ENCODE results near the gene ZNF469. TPM values are rescaled to one million over a fixed set of nuclear protein-coding genes. Genes with fewer than 3 reads are reported as not detected.

ZNF469 gene
- polyA plus RNA-seq, 3 donors from 2014 or later, result 0.11 to 0.65 TPM; not detected in 1

DNA sequence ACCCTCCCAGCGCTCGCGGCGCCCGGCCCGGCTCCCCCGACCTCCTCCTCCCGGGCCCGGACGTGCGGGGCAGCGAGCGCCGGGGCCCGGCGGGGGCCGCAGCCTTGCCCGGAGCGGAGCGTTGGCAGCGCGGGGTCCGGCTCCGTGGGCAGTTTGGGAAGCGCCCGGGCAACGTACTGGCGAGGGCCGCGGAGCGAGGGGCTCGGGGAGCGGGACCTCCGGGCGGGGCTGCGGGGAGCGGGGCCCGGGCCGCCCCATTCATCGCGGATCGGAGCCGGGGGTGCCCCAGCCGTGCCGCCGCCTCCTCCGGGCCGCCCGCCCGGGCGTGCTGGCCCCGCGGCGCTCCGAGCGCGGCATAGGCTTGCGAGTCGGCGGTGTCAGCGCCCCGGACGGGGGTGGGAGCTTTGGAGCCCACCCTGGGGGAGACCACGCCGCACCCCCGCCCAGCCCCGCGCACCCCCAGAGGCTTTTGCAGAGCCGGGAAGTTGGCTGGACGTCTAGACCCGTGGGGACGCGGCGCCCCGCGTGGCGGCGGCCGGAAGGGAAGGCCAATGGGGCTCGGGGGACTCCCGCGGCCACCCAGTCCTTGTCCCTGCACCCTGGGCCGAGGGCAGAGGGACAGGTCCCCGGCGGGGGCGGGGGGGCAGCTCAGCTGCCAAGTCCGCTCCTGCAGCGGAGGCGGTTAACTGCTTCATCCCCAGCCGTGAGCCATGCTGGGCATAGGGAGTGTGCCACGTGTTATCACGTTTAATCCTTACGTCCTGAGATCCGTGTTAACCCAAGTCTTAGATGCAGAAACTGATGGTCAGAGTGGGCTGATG lies 852 bp downstream of the ZNF469 start:
- no peaks in the 10 kb centered on the region for H3K9me3 Mint-ChIP-seq
- H3K4me1 Mint-ChIP-seq, result peaks cover 0 to 7% of the 10 kb centered on the region in 2 donors
- H3K27ac Mint-ChIP-seq, result no peak overlapping the region
- no peaks in the 10 kb centered on the region for H3K36me3 Mint-ChIP-seq
- DNase-seq, result no peak
- H3K27me3 Mint-ChIP-seq (ENCODE audit: low read depth in 3 of 3), result peaks cover 5 to 10% (median 7%) of the 10 kb centered on the region in 3 donors
- H3K4me3 Mint-ChIP-seq, result no peak overlapping the region

DNA sequence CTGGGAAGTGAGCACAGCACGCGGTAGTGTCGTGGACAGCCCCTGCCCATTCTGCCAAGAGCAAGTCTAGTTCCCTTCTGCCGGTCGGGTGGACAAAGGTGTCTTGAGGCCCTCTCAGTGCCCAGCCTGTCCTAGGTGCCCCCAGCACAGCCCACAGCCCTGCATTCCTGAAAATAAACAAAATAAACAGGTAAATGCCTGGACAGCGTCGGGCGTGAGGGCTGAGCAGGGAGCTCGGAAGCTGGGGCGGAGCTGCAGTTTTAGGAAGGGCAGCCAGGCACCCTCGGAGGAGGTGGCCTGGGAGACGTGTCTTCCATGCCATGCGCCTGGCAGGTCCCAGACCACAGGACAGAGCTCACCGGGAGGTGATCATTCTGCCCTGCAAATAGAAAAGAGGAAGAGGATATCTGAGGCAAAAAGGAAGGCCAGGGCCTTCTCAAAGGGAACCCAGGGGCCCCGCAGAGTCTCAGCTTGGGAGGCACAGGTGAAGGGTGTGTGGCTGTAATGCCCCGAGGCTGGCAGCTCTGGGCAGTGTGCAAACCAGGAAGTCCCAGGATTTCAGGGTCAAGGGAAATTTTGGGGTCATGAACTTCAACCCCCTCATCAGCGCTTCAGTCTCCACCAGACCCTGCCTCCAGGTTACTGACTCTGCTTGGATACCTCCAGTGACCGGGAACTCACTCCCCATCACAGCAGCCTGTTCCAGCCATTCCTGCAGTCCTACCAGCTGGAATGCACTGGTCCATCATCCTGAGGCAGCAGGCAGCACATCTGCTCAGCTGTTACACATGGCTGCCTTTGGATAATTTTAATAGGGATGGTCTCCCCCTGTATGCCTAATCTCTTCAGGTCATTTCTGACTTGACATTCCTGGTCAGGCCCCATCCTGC lies 1.7 kb downstream of the ZNF469 start:
- DNase-seq, result no peak
- no peak overlapping the region for H3K27ac Mint-ChIP-seq
- H3K9me3 Mint-ChIP-seq, result no peaks in the 10 kb centered on the region
- no peaks in the 10 kb centered on the region for H3K36me3 Mint-ChIP-seq
- H3K27me3 Mint-ChIP-seq (ENCODE audit: low read depth in 3 of 3), result peaks cover 5 to 10% (median 7%) of the 10 kb centered on the region in 3 donors
- no peak overlapping the region for H3K4me3 Mint-ChIP-seq
- peaks cover 0 to 7% of the 10 kb centered on the region in 2 donors for H3K4me1 Mint-ChIP-seq

DNA sequence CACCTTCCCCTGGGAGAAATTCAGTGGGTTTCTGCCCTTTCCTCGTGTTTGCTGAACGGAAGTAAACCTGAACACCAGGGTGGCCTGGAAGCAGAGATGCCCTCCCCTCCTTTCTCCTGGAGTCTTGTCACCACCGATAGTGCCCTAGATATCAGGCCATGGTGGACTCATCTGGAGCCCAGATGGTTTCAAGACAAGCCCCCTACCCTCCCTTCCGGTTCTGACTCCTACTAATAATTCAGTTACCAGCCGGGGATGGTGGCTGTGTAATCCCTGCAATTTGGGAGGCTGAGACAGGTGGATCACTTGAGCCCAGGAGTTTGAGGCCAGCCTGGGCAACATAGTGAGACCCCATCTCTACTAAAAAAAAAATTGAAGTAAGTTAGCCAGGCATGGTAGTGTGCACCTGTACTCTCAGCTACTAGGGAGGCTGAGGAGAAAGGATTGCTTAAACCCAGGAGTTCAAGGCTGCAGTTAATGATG lies 2.4 kb downstream of the ZNF469 start:
- H3K4me3 Mint-ChIP-seq, result no peak overlapping the region
- H3K36me3 Mint-ChIP-seq, result no peaks in the 10 kb centered on the region
- peaks cover 0 to 7% of the 10 kb centered on the region in 2 donors for H3K4me1 Mint-ChIP-seq
- no peak for DNase-seq
- H3K27me3 Mint-ChIP-seq (ENCODE audit: low read depth in 3 of 3), result peaks cover 5 to 10% (median 7%) of the 10 kb centered on the region in 3 donors
- H3K27ac Mint-ChIP-seq, result no peak overlapping the region
- H3K9me3 Mint-ChIP-seq, result no peaks in the 10 kb centered on the region

DNA sequence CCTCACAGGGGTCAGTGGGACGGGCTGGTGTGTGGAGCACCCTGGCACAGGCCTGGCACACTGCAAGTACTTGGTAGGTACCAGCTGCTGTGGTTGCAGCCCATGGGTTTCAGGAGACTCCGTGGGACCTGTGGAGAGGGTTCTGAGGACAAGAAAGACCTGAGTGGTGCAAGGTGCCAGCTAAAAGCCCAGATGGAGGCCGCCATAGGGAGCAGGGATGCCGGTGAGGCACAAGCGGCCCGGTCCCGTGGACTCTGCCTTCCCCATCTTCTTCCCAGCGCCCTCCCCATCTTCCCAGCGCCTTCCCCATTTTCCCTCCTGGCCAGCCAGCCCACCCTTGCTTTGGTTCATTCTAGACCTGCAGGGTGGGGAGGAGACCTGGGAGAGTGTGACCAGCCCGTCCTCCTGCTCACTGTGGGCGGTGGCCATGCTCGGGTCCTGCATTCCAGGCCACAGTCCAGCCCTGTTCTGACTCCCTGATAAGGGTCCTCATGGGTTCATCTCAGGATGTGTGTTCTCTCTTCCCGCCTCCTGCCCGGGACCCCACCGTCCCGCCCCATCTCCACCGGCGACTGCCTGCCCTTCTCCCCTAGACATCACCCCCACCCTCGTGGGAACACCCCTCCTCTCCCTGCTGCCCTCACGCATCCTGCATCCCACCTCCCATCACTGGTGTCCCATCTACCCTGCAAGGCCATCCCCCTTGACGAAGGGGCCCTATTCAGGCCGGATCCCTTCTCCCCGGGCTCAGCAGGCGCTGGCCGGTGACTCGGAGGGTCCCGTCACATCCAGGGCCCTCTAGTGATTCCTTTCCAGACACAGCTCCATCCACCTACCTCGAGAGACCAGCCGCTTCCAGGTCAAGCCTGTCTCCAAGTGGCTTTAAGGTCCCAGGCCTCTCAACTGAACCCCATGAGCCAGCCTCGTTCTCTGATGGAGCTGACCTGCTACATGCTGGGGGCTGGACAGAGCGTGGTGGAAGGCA lies 3.4 kb downstream of the ZNF469 start:
- H3K9me3 Mint-ChIP-seq, result no peaks in the 10 kb centered on the region
- H3K27me3 Mint-ChIP-seq (ENCODE audit: low read depth in 3 of 3), result peaks cover 5 to 10% (median 9%) of the 10 kb centered on the region in 3 donors
- peaks cover 0 to 7% of the 10 kb centered on the region in 2 donors for H3K4me1 Mint-ChIP-seq
- no peak overlapping the region for H3K27ac Mint-ChIP-seq
- DNase-seq, result no peak
- H3K4me3 Mint-ChIP-seq, result no peak overlapping the region
- H3K36me3 Mint-ChIP-seq, result no peaks in the 10 kb centered on the region

DNA sequence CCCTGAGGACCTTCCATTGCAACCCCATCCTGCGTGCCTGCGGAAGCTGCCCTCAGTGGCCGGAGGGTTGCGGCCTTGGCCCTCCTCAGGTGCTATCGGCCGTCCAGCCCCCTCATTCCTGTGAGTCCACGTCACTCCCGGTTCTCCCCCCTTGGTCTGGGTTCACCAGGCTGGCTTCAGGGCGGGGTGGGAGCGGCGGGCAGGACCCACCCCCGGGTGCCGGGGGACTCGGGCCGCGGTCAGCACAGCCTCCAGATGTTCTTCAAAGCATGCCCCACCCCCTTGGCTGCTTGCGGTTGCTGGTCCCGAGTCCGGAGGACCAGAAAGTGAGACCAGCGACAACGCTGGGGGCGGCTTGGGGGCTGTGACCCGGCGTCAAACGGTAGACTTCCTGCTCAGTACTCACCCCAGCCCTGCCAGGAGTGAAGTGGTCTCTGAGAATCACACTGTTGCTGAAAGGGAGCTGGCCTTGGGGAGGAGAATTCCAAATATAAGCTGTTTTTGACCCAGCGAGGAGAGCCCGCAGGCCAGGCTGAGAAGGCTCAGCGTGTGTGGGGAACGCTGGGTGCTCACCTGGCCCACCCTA lies 4.5 kb downstream of the ZNF469 start:
- Mint-ChIP-seq H3K36me3 (no peaks in the 10 kb centered on the region), H3K4me3 (no peak overlapping the region), H3K9me3 (no peaks in the 10 kb centered on the region), H3K27me3 (ENCODE audit: low read depth in 3 of 3) (peaks cover 5 to 8% (median 7%) of the 10 kb centered on the region in 3 donors), H3K4me1 (peaks cover 0 to 7% of the 10 kb centered on the region in 2 donors), H3K27ac (no peak overlapping the region)
- DNase-seq, result no peak

DNA sequence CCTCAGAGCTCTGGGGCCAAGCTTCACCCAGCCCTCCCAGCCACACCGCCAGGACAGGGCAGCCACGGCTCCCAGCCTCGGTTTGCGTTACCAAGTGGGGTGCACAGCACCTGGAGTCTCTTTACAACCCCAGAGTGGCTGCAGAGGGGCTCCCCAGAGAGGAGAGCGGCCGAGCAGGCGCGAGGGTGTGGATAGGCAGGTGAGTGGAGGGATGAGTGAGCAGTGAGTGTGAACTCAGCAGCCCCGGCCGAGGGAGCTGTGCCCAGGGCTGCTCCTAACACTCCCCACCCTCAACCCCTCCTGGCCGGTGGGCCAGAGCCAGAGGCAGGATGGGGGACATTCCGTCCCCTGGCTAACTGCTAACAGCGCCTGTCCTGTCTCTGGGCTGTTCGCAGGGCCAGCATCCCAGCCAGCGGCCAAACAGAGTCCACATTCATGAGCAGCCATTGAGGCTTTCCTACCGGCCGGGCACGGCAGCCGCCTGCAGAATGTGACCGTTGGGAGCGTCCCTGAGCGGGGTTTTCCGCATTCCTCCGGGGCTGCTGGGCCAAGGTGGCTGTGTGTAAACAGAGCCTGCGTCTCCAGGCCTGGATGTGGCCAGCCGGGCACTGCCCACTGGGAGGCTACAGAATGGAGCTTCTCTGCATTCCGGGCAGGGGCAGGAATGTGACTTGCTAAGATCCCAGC lies 5.3 kb downstream of the ZNF469 start:
- Mint-ChIP-seq H3K36me3 (no peaks in the 10 kb centered on the region), H3K9me3 (no peaks in the 10 kb centered on the region), H3K4me3 (no peak overlapping the region), H3K27me3 (ENCODE audit: low read depth in 3 of 3) (peaks cover 4 to 8% (median 5%) of the 10 kb centered on the region in 3 donors), H3K27ac (no peak overlapping the region), H3K4me1 (peaks cover 0 to 4% of the 10 kb centered on the region in 2 donors)
- no peak for DNase-seq

DNA sequence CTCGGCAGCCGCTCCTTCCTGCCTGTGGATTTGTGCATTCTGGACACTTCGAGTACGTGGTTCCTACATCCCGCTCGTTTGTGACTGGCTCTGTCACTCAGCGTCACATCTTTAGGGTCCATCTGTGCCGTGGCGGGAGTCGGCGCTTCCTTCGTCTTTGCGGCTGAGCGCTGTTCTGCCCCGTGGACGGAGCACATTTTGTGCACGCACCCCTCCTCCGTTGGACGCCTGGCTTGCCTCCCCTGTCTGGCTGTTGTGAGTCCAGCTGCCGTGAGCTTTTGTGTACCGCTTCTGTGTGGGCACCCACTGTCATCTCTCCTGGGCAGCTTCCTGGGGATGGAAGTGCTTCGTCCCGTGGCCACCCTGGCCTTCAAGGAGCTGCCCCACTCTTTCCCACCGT lies 6.4 kb downstream of the ZNF469 start:
- DNase-seq, result no peak
- H3K4me3 Mint-ChIP-seq, result no peak overlapping the region
- no peaks in the 10 kb centered on the region for H3K36me3 Mint-ChIP-seq
- no peaks in the 10 kb centered on the region for H3K9me3 Mint-ChIP-seq
- H3K27me3 Mint-ChIP-seq (ENCODE audit: low read depth in 3 of 3), result peaks cover 2 to 8% (median 8%) of the 10 kb centered on the region in 3 donors
- no peak overlapping the region for H3K27ac Mint-ChIP-seq
- peaks cover 0 to 2% of the 10 kb centered on the region in 2 donors for H3K4me1 Mint-ChIP-seq

DNA sequence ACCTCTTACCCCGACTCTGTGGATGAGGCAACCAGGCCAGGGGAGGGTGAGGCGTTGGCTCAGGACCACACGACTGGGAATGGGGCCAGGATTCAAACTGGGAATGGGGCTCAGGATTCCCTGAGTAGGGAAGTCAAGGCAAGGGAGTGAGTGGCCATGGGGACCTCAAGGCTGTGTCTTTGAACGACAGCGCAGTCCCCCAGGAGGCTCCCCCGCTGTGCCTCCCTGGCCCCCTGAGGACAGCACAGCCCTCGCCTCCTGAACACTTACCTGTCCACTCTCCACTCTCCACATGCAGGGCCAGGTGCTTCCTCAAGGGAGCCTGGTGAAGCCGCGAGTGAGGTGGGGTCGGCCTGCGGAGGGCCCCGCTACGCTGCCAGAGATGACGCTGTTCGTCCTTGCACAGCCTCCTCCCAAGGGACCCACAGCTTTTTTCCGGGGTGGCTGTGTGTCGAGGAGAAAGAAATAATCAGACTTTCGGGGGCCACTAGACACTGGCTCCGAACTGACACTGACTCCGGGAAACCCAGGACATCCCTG lies 6.9 kb downstream of the ZNF469 start:
- peaks cover 0 to 1% of the 10 kb centered on the region in 2 donors for H3K4me1 Mint-ChIP-seq

DNA sequence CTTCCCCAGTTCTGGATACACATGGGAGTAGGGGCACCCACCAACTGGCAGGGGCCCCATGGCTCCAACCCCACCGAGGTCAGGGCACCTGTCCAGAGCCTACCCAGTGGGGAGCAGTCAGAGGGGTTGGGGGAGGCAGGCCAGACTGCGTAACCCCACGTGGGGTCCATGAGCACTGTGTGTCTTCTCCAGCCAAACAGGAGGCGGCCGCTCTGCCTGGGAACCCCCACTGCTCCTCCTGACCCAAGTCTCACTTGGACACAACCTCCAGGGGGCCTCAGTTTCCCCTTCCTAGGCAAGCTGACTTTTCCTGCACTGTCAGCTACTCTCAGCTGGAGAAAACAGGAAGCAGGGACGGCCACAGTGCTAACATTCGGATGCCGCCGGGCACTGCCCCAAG lies 7.5 kb downstream of the ZNF469 start:
- Mint-ChIP-seq H3K27me3 (ENCODE audit: low read depth in 3 of 3) (peaks cover 2 to 7% (median 6%) of the 10 kb centered on the region in 3 donors), H3K4me1 (no peaks in the 10 kb centered on the region), H3K27ac (no peak overlapping the region), H3K4me3 (no peak overlapping the region), H3K9me3 (no peaks in the 10 kb centered on the region), H3K36me3 (no peaks in the 10 kb centered on the region)
- no peak for DNase-seq

More for the DNA sequence above, 6.9 kb downstream of the ZNF469 start:
- no peak for DNase-seq
- Mint-ChIP-seq H3K27ac (no peak overlapping the region), H3K4me3 (no peak overlapping the region), H3K9me3 (no peaks in the 10 kb centered on the region), H3K27me3 (ENCODE audit: low read depth in 3 of 3) (peaks cover 2 to 8% (median 7%) of the 10 kb centered on the region in 3 donors), H3K36me3 (no peaks in the 10 kb centered on the region)

DNA sequence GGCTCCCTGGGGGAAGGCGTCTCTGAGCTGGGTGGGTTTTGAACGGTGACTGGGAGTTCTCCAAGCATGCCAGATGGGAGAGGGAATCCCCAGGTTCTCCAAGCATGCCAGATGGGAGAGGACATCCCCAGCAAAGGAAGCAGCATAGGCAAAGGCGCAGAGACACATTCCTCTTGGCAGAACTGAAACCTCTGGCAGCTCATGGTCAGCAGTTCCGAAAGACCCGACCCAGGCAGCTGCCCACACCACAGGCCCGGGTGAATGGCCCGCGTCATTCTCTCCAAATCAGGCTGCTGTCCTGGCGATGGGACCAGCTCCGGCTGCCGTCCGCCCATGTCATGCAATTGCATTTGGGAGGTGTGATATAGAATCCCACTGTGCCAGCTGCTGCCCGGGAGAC lies 8.0 kb downstream of the ZNF469 start:
- DNase-seq, result no peak
- Mint-ChIP-seq H3K27me3 (ENCODE audit: low read depth in 3 of 3) (peaks cover 2 to 6% (median 4%) of the 10 kb centered on the region in 3 donors), H3K36me3 (no peaks in the 10 kb centered on the region), H3K27ac (no peak overlapping the region), H3K4me1 (no peaks in the 10 kb centered on the region), H3K4me3 (no peak overlapping the region), H3K9me3 (no peaks in the 10 kb centered on the region)

DNA sequence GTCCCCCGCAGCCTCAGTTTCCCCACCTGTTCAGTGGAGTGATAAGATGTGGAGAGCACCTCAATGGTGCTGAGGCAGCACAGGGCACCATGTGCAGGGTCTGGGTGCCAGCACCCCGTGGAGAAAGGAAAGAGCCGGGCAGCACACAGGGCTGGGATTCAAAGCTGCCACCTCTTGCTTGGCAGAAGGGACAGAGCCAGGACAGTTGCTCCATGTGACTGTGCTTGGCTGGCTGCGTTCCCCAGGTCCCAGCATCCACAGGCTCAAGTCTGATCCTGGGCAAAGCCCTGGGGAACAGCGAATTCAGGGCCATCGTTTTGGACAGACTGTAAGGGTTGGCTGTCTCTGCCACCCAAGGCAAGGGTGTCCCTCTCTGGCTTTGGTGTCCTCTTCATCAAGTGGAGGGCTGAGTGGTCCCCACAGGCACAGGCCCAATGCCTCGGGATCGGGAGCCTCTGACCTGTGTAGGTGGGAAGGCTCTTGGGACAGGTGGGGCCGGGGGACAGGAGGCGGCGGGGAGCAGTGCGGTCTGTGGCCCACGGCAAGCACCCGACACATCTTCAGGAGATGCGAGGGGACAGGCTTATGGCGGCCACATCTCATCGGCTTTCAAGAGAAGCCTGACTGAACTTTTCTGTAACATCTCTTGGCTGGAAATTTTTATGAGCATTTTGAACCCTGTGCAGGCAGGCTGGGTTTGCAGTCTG lies 8.5 kb downstream of the ZNF469 start:
- no peaks in the 10 kb centered on the region for H3K4me1 Mint-ChIP-seq
- peaks cover under 1 to 4% (median 4%) of the 10 kb centered on the region in 3 donors for H3K27me3 Mint-ChIP-seq (ENCODE audit: low read depth in 3 of 3)
- H3K9me3 Mint-ChIP-seq, result no peaks in the 10 kb centered on the region
- H3K4me3 Mint-ChIP-seq, result no peak overlapping the region
- DNase-seq, result no peak
- no peaks in the 10 kb centered on the region for H3K36me3 Mint-ChIP-seq
- no peak overlapping the region for H3K27ac Mint-ChIP-seq

DNA sequence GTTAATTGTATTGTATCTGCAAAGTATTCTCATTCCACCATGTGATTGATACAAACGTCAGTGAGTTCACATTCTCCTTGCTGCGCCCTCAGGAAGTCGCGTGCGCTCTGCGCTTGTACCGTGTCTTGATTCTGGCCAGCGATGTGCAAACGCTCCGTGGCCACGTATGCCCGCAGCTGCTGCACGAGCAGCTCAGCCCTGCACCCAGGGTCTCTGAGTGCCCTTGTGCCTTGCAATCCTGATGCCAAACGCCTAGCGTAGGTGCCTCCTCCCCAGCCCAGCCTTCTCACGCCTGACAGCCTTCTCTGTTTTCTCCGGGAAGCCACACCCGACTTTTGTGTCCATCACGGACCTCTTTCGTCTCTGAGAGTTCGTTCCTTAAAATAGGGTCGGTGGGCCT lies 9.4 kb downstream of the ZNF469 start:
- H3K27me3 Mint-ChIP-seq (ENCODE audit: low read depth in 3 of 3), result peaks cover 0 to 4% (median 4%) of the 10 kb centered on the region in 3 donors
- H3K27ac Mint-ChIP-seq, result no peak overlapping the region
- H3K36me3 Mint-ChIP-seq, result no peaks in the 10 kb centered on the region
- no peaks in the 10 kb centered on the region for H3K9me3 Mint-ChIP-seq
- DNase-seq, result no peak
- H3K4me1 Mint-ChIP-seq, result no peaks in the 10 kb centered on the region
- no peak overlapping the region for H3K4me3 Mint-ChIP-seq

Data from immature natural killer cell (primary cell).